CD4-positive, alpha-beta T cell treated with Interleukin-12 subunit alpha and Interleukin-12 subunit beta, for 1 hour (primary cell): ENCODE data around the gene OPCML.

ENCODE experiments used
- DNase-seq: peaks from one replicate; pipeline ENCODE4 v3.0.0-alpha.2; 2020

OPCML gene

GRCh38 chr11:132448334-132448995, 1083.8 kb downstream of the OPCML start:
- no peak for DNase-seq

GRCh38 chr11:132447761-132448160, 1084.5 kb downstream of the OPCML start:
- no peak for DNase-seq

- DNase-seq: no peak
Observed at GRCh38 chr11:132445859-132446291, 1086.4 kb downstream of the OPCML start.

- no peak for DNase-seq
Observed at GRCh38 chr11:132444911-132445310, 1087.4 kb downstream of the OPCML start.

- DNase-seq: no peak
Observed at GRCh38 chr11:132439711-132440255, 1092.5 kb downstream of the OPCML start.

GRCh38 chr11:132438418-132438817, 1093.9 kb downstream of the OPCML start:
- no peak for DNase-seq

GRCh38 chr11:132430429-132431062, 1101.8 kb downstream of the OPCML start:
- no peak for DNase-seq

GRCh38 chr11:132429685-132430084, 1102.6 kb downstream of the OPCML start:
- no peak for DNase-seq

GRCh38 chr11:132427611-132428010, 1104.7 kb downstream of the OPCML start:
- DNase-seq: no peak

GRCh38 chr11:132424433-132424832, 1107.9 kb downstream of the OPCML start:
- DNase-seq: no peak

- no peak for DNase-seq
Observed at GRCh38 chr11:132423266-132423665, 1109.0 kb downstream of the OPCML start.

GRCh38 chr11:132422722-132423121, 1109.6 kb downstream of the OPCML start:
- no peak for DNase-seq

- DNase-seq: no peak
Observed at GRCh38 chr11:132421555-132421954, 1110.7 kb downstream of the OPCML start.

- no peak for DNase-seq
Observed at GRCh38 chr11:132414451-132414850, 1117.8 kb downstream of the OPCML start.

- DNase-seq: no peak
Observed at GRCh38 chr11:132410383-132410782, 1121.9 kb downstream of the OPCML start.

- DNase-seq: no peak
Observed at GRCh38 chr11:132409573-132410355, 1122.5 kb downstream of the OPCML start.

- no peak for DNase-seq
Observed at GRCh38 chr11:132408877-132409276, 1123.4 kb downstream of the OPCML start.

- no peak for DNase-seq
Observed at GRCh38 chr11:132405728-132406127, 1126.6 kb downstream of the OPCML start.

- DNase-seq: peak; percentile 4
Observed at GRCh38 chr11:132402071-132402684, 1130.1 kb downstream of the OPCML start.

- no peak for DNase-seq
Observed at GRCh38 chr11:132396318-132396717, 1136.0 kb downstream of the OPCML start.

GRCh38 chr11:132395434-132395833, 1136.9 kb downstream of the OPCML start:
- DNase-seq: no peak

GRCh38 chr11:132379540-132379939, 1152.8 kb downstream of the OPCML start:
- DNase-seq: no peak
